Dendritic cell treated with granulocyte-macrophage colony-stimulating factor and Interleukin-4, amounts not matched to agents 40 ng/mL and 50 ng/mL, for 4 days (primary cell): ENCODE measurements around the gene HTD2.
"Not testable (repeated sequence)": the region's sequence is repeated elsewhere in the genome, so short reads cannot be mapped to it uniquely, and the experiment has no call there.

Experiments
- H3K27ac Mint-ChIP-seq: one replicate; pipeline ENCODE4 v1.8.0; 2022; ENCODE audit warnings: mild to moderate bottlenecking, mixed read lengths
- H3K27me3 Mint-ChIP-seq: one replicate; pipeline ENCODE4 v1.8.0; 2022; ENCODE audit warnings: mild to moderate bottlenecking, mixed read lengths
- H3K36me3 Mint-ChIP-seq: one replicate; pipeline ENCODE4 v1.8.0; 2022; ENCODE audit warnings: low read depth, mixed read lengths
- H3K4me1 Mint-ChIP-seq: one replicate; pipeline ENCODE4 v1.8.0; 2022; ENCODE audit warnings: low read depth, mixed read lengths
- H3K4me3 Mint-ChIP-seq: one replicate; pipeline ENCODE4 v1.8.0; 2022; ENCODE audit warnings: mild to moderate bottlenecking, moderate library complexity, mixed read lengths
- H3K9me3 Mint-ChIP-seq: one replicate; pipeline ENCODE4 v1.8.0; 2022; ENCODE audit warnings: mixed read lengths
- intact Hi-C: fragments of 100-400 bp; cut with micrococcal nuclease; formaldehyde crosslinking; loops from one replicate; pipeline ENCODE4 v1.15.0; 2022

HTD2 gene

GRCh38 chr3:58281069-58281468 lies 25.3 kb upstream of the HTD2 start:
- peaks cover 95% of the 10 kb centered on the region for H3K36me3 Mint-ChIP-seq
- peaks cover 17% of the 10 kb centered on the region for H3K4me1 Mint-ChIP-seq
- H3K4me3 Mint-ChIP-seq: no peak overlapping the region
- intact Hi-C loops: no loop called here
- H3K27ac Mint-ChIP-seq: no peak overlapping the region
- no peaks in the 10 kb centered on the region for H3K27me3 Mint-ChIP-seq
- H3K9me3 Mint-ChIP-seq: no peaks in the 10 kb centered on the region

GRCh38 chr3:58285334-58285733 lies 21.0 kb upstream of the HTD2 start:
- Mint-ChIP-seq H3K9me3 (no peaks in the 10 kb centered on the region), H3K36me3 (peaks cover 78% of the 10 kb centered on the region), H3K4me1 (no peaks in the 10 kb centered on the region), H3K27ac (no peak overlapping the region), H3K27me3 (no peaks in the 10 kb centered on the region), H3K4me3 (no peak overlapping the region)
- intact Hi-C loops: no loop called here

GRCh38 chr3:58287354-58287753 lies 19.0 kb upstream of the HTD2 start:
- Mint-ChIP-seq H3K27ac (no peak overlapping the region), H3K27me3 (no peaks in the 10 kb centered on the region), H3K36me3 (peaks cover 81% of the 10 kb centered on the region), H3K4me1 (no peaks in the 10 kb centered on the region), H3K4me3 (no peak overlapping the region), H3K9me3 (no peaks in the 10 kb centered on the region)
- intact Hi-C loops: no loop called here

GRCh38 chr3:58288011-58288728 lies 18.1 kb upstream of the HTD2 start:
- Mint-ChIP-seq H3K4me1 (no peaks in the 10 kb centered on the region), H3K9me3 (no peaks in the 10 kb centered on the region), H3K27ac (no peak overlapping the region), H3K4me3 (no peak overlapping the region), H3K27me3 (no peaks in the 10 kb centered on the region), H3K36me3 (peaks cover 81% of the 10 kb centered on the region)
- intact Hi-C loops: no loop called here

GRCh38 chr3:58288964-58289613 lies 17.2 kb upstream of the HTD2 start:
- intact Hi-C loops, H3K4me1 Mint-ChIP-seq, H3K4me3 Mint-ChIP-seq, H3K9me3 Mint-ChIP-seq, H3K27me3 Mint-ChIP-seq, H3K27ac Mint-ChIP-seq: not testable (repeated sequence)
- H3K36me3 Mint-ChIP-seq: peaks cover 81% of the 10 kb centered on the region

GRCh38 chr3:58290446-58290845 lies 15.9 kb upstream of the HTD2 start:
- H3K9me3 Mint-ChIP-seq, H3K27ac Mint-ChIP-seq, H3K27me3 Mint-ChIP-seq, H3K4me3 Mint-ChIP-seq, intact Hi-C loops, H3K4me1 Mint-ChIP-seq: not testable (repeated sequence)
- H3K36me3 Mint-ChIP-seq: peaks cover 75% of the 10 kb centered on the region

GRCh38 chr3:58291671-58292338 lies 14.5 kb upstream of the HTD2 start:
- H3K36me3 Mint-ChIP-seq: peaks cover 68% of the 10 kb centered on the region
- H3K4me1 Mint-ChIP-seq: no peaks in the 10 kb centered on the region
- H3K9me3 Mint-ChIP-seq: no peaks in the 10 kb centered on the region
- no peaks in the 10 kb centered on the region for H3K27me3 Mint-ChIP-seq
- no peak overlapping the region for H3K27ac Mint-ChIP-seq
- no peak overlapping the region for H3K4me3 Mint-ChIP-seq
- intact Hi-C loops: no loop called here

- no peaks in the 10 kb centered on the region for H3K4me1 Mint-ChIP-seq
- peaks cover 58% of the 10 kb centered on the region for H3K36me3 Mint-ChIP-seq
- intact Hi-C loops: no loop called here
- no peaks in the 10 kb centered on the region for H3K27me3 Mint-ChIP-seq
- H3K4me3 Mint-ChIP-seq: no peak overlapping the region
- H3K9me3 Mint-ChIP-seq: no peaks in the 10 kb centered on the region
- H3K27ac Mint-ChIP-seq: no peak overlapping the region
These were observed 13.5 kb upstream of the HTD2 start for GRCh38 chr3:58292866-58293265.

GRCh38 chr3:58293516-58293915 lies 12.8 kb upstream of the HTD2 start:
- Mint-ChIP-seq H3K27ac (no peak overlapping the region), H3K9me3 (no peaks in the 10 kb centered on the region), H3K4me3 (no peak overlapping the region), H3K27me3 (peaks cover 4% of the 10 kb centered on the region), H3K36me3 (peaks cover 52% of the 10 kb centered on the region), H3K4me1 (no peaks in the 10 kb centered on the region)
- intact Hi-C loops: no loop called here

GRCh38 chr3:58296269-58296668 lies 10.1 kb upstream of the HTD2 start:
- intact Hi-C loops: no loop called here
- Mint-ChIP-seq H3K4me1 (no peaks in the 10 kb centered on the region), H3K4me3 (no peak overlapping the region), H3K27me3 (peaks cover 12% of the 10 kb centered on the region), H3K27ac (no peak overlapping the region), H3K9me3 (peaks cover 3% of the 10 kb centered on the region), H3K36me3 (peaks cover 35% of the 10 kb centered on the region)

GRCh38 chr3:58296843-58297242 lies 9.5 kb upstream of the HTD2 start:
- H3K4me3 Mint-ChIP-seq: no peak overlapping the region
- no peak overlapping the region for H3K27ac Mint-ChIP-seq
- H3K9me3 Mint-ChIP-seq: peaks cover 9% of the 10 kb centered on the region
- intact Hi-C loops: no loop called here
- H3K4me1 Mint-ChIP-seq: no peaks in the 10 kb centered on the region
- H3K36me3 Mint-ChIP-seq: peaks cover 30% of the 10 kb centered on the region
- H3K27me3 Mint-ChIP-seq: peaks cover 16% of the 10 kb centered on the region

GRCh38 chr3:58298190-58298589 lies 8.1 kb upstream of the HTD2 start:
- intact Hi-C loops: no loop called here
- Mint-ChIP-seq H3K9me3 (peaks cover 13% of the 10 kb centered on the region), H3K36me3 (peaks cover 16% of the 10 kb centered on the region), H3K27me3 (peaks cover 20% of the 10 kb centered on the region), H3K27ac (no peak overlapping the region), H3K4me3 (no peak overlapping the region), H3K4me1 (no peaks in the 10 kb centered on the region)

- H3K4me3 Mint-ChIP-seq: no peak overlapping the region
- H3K27ac Mint-ChIP-seq: no peak overlapping the region
- H3K4me1 Mint-ChIP-seq: no peaks in the 10 kb centered on the region
- H3K36me3 Mint-ChIP-seq: peaks cover 7% of the 10 kb centered on the region
- H3K27me3 Mint-ChIP-seq: peaks cover 20% of the 10 kb centered on the region
- H3K9me3 Mint-ChIP-seq: peaks cover 13% of the 10 kb centered on the region
- intact Hi-C loops: no loop called here
These were observed 7.2 kb upstream of the HTD2 start for GRCh38 chr3:58299075-58299474.

GRCh38 chr3:58299839-58300516 lies 6.3 kb upstream of the HTD2 start:
- peaks cover 6% of the 10 kb centered on the region for H3K36me3 Mint-ChIP-seq
- H3K4me3 Mint-ChIP-seq: no peak overlapping the region
- peaks cover 13% of the 10 kb centered on the region for H3K9me3 Mint-ChIP-seq
- H3K27ac Mint-ChIP-seq: no peak overlapping the region
- no peaks in the 10 kb centered on the region for H3K4me1 Mint-ChIP-seq
- intact Hi-C loops: loop anchor here (1.0 to 10.0 kb wide), 2 partner anchors 113 to 295 kb away; partner anchors contain the start of gene FLNB
- peaks cover 20% of the 10 kb centered on the region for H3K27me3 Mint-ChIP-seq
